K562 (cell line): ENCODE data around the gene PCBD1. TPM values are rescaled to one million over a fixed set of nuclear protein-coding genes. Genes with fewer than 3 reads are reported as not detected.

Source experiments
- CHD2 ChIP-seq: IDR thresholded peaks from 2 replicates; pipeline ENCODE4 v1.6.1; 2011; ENCODE audit warnings: low read depth, low read length
- ELK3 ChIP-seq: fragments of 450-650 bp; formaldehyde crosslinking; IDR thresholded peaks from 2 replicates; pipeline ENCODE4 v1.4.0; 2020; ENCODE audit warnings: mild to moderate bottlenecking
- MAFF ChIP-seq: IDR thresholded peaks from 2 replicates; pipeline ENCODE4 v1.6.1; 2012; ENCODE audit warnings: low read length, improper control_type of control experiment
- MAFK ChIP-seq: IDR thresholded peaks from 2 replicates; pipeline ENCODE4 v1.6.1; 2011; ENCODE audit warnings: low read length, improper control_type of control experiment
- NONO ChIP-seq, 2 experiments: fragments of 200-400 bp in 1 of 2; fragments of 450-650 bp in 1 of 2; formaldehyde crosslinking in 1 of 2; IDR thresholded peaks; 2 replicates each; pipeline ENCODE4 v1.6.1; 2017; ENCODE audit warnings: low read depth in 2 of 2, mild to moderate bottlenecking in 2 of 2, moderate library complexity in 2 of 2, low read length in 1 of 2
- NR2C2 ChIP-seq, 2 experiments: fragments of 200-800 bp in 1 of 2; sonication (Bioruptor generic) in 1 of 2; sonication (generic) in 1 of 2; formaldehyde crosslinking in 1 of 2; IDR thresholded peaks; 2 replicates each; pipeline versions ENCODE4 v1.6.1 to v1.8.0; 2016 to 2022; ENCODE audit warnings: mild to moderate bottlenecking in 1 of 2, missing compliant biosample characterization in 1 of 2, missing genetic modification characterization in 1 of 2, missing genetic modification reagents in 1 of 2
- PTBP1 ChIP-seq: fragments of 200-400 bp; formaldehyde crosslinking; IDR thresholded peaks from 2 replicates; pipeline ENCODE4 v1.6.1; 2017; ENCODE audit warnings: low read depth, low read length
- TRIM25 ChIP-seq: fragments of 450-650 bp; IDR thresholded peaks from 2 replicates; pipeline ENCODE4 v1.7.0; 2016; ENCODE audit warnings: borderline replicate concordance
- XRCC3 ChIP-seq: fragments of 450-650 bp; IDR thresholded peaks from 2 replicates; pipeline ENCODE4 v1.6.1; 2017; ENCODE audit warnings: mild to moderate bottlenecking, moderate library complexity
- ZNF311 ChIP-seq: fragments of 250-450 bp; sonication (Bioruptor Pico); IDR thresholded peaks from 2 replicates; pipeline ENCODE4 v1.4.0; 2020; ENCODE audit warnings: mild to moderate bottlenecking, moderate library complexity
- ZNF583 ChIP-seq: fragments of 250-450 bp; sonication (Bioruptor Pico); IDR thresholded peaks from 2 replicates; pipeline ENCODE4 v1.4.0; 2020
- ZSCAN32 ChIP-seq: fragments of 450-650 bp; formaldehyde crosslinking; IDR thresholded peaks from 2 replicates; pipeline ENCODE4 v1.4.0; 2020; ENCODE audit warnings: mild to moderate bottlenecking, moderate library complexity
- polyA plus RNA-seq, 8 experiments: library from polyadenylated mRNA; depleted of rRNA in 4 of 8; stranded (reverse) in 5 of 8; unstranded in 3 of 8; fragments of >200 nt; fragmentation: Nextera tagmentation in 2 of 8; fragmentation: Illumina TruSeq in 1 of 8; extraction: Ambion mirVana in 2 of 8; extraction: Trizol in 1 of 8; gene quantifications; 2 replicates each; pipeline versions ENCODE4 v1.2.1 to v1.2.3, GENCODE V29; 2011 to 2014; ENCODE audit warnings: inconsistent platforms in 1 of 8, missing spikeins in 1 of 8
- total RNA-seq, 7 experiments: library from RNA; depleted of rRNA in 6 of 7; stranded (reverse); fragments of >200 nt in 6 of 7; fragmentation: Illumina TruSeq in 2 of 7; extraction: Trizol in 2 of 7; gene quantifications; 2 replicates each; pipeline versions ENCODE4 v1.2.1 to v1.2.3, GENCODE V29; 2011 to 2021; ENCODE audit warnings: low replicate concordance in 1 of 7
- TF ChIP-seq, protein P1 (sequence below), 2 experiments: fragments of 450-650 bp; IDR thresholded peaks; 2 replicates each; pipeline ENCODE4 v1.6.1; 2018; ENCODE audit warnings: mild to moderate bottlenecking in 2 of 2, low read depth in 1 of 2; ENCODE audit not compliant: partially characterized antibody in 2 of 2
- TF ChIP-seq, protein P2 (sequence below): sonication (generic); formaldehyde crosslinking; IDR thresholded peaks from 2 replicates; pipeline ENCODE4 v1.8.0; 2022; ENCODE audit warnings: mild to moderate bottlenecking, missing genetic modification reagents
- TF ChIP-seq, protein P3 (sequence below): fragments of 450-650 bp; IDR thresholded peaks from 2 replicates; pipeline ENCODE4 v1.6.1; 2017; ENCODE audit warnings: antibody characterized with exemption

PCBD1 gene
- total and polyA plus RNA-seq, 9 of the 15 experiments (the other 6 are each of a cell fraction or from before 2014, with no cell fraction given) = 14.6 to 109 (median 57.0) TPM

GRCh38 chr10:70887804-70888800, at the start of gene PCBD1 (continued):
- TF ChIP-seq, protein P1, sequence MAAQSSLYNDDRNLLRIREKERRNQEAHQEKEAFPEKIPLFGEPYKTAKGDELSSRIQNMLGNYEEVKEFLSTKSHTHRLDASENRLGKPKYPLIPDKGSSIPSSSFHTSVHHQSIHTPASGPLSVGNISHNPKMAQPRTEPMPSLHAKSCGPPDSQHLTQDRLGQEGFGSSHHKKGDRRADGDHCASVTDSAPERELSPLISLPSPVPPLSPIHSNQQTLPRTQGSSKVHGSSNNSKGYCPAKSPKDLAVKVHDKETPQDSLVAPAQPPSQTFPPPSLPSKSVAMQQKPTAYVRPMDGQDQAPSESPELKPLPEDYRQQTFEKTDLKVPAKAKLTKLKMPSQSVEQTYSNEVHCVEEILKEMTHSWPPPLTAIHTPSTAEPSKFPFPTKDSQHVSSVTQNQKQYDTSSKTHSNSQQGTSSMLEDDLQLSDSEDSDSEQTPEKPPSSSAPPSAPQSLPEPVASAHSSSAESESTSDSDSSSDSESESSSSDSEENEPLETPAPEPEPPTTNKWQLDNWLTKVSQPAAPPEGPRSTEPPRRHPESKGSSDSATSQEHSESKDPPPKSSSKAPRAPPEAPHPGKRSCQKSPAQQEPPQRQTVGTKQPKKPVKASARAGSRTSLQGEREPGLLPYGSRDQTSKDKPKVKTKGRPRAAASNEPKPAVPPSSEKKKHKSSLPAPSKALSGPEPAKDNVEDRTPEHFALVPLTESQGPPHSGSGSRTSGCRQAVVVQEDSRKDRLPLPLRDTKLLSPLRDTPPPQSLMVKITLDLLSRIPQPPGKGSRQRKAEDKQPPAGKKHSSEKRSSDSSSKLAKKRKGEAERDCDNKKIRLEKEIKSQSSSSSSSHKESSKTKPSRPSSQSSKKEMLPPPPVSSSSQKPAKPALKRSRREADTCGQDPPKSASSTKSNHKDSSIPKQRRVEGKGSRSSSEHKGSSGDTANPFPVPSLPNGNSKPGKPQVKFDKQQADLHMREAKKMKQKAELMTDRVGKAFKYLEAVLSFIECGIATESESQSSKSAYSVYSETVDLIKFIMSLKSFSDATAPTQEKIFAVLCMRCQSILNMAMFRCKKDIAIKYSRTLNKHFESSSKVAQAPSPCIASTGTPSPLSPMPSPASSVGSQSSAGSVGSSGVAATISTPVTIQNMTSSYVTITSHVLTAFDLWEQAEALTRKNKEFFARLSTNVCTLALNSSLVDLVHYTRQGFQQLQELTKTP (IDR thresholded peaks at IDR 0.05; ENCODE audit: low read depth in 1 of 2, partially characterized antibody in 2 of 2) = no peak
- TF ChIP-seq PTBP1 (no peak), ZSCAN32 (CRISPR knock-in tag) (no peak), MAFK (no peak), ZNF311 (CRISPR knock-in tag) (no peak), CHD2 (0 out of 2 replicates have a peak, but pooled peaks have one; percentile 42), ZNF583 (CRISPR knock-in tag) (no peak), MAFF (no peak), ELK3 (no peak), NR2C2 (CRISPR knock-in tag; IDR thresholded peaks at IDR 0.05) (0 out of 2 replicates have a peak, but pooled peaks have one; percentile 29), NR2C2 (tag; IDR thresholded peaks at IDR 0.05) (peak; percentile 70), TRIM25 (no peak), XRCC3 (no peak), NONO (IDR thresholded peaks at IDR 0.05; ENCODE audit: low read depth in 2 of 2, low read length in 1 of 2) (no peak; a peak in 1 of 4 replicates)
- TF ChIP-seq, protein P2, sequence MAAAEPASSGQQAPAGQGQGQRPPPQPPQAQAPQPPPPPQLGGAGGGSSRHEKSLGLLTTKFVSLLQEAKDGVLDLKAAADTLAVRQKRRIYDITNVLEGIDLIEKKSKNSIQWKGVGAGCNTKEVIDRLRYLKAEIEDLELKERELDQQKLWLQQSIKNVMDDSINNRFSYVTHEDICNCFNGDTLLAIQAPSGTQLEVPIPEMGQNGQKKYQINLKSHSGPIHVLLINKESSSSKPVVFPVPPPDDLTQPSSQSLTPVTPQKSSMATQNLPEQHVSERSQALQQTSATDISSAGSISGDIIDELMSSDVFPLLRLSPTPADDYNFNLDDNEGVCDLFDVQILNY (CRISPR knock-in tag) = no peak
- TF ChIP-seq, protein P3, sequence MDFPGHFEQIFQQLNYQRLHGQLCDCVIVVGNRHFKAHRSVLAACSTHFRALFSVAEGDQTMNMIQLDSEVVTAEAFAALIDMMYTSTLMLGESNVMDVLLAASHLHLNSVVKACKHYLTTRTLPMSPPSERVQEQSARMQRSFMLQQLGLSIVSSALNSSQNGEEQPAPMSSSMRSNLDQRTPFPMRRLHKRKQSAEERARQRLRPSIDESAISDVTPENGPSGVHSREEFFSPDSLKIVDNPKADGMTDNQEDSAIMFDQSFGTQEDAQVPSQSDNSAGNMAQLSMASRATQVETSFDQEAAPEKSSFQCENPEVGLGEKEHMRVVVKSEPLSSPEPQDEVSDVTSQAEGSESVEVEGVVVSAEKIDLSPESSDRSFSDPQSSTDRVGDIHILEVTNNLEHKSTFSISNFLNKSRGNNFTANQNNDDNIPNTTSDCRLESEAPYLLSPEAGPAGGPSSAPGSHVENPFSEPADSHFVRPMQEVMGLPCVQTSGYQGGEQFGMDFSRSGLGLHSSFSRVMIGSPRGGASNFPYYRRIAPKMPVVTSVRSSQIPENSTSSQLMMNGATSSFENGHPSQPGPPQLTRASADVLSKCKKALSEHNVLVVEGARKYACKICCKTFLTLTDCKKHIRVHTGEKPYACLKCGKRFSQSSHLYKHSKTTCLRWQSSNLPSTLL = no peak
